ENCODE data around the gene LGR4. TPM values are rescaled to one million over a fixed set of nuclear protein-coding genes. Genes with fewer than 3 reads are reported as not detected.
"Not testable (repeated sequence)": the region's sequence is repeated elsewhere in the genome, so short reads cannot be mapped to it uniquely, and the experiment has no call there.

LGR4 gene
- total RNA-seq, 1 donor from 2014 or later, result 47.6 TPM

DNA sequence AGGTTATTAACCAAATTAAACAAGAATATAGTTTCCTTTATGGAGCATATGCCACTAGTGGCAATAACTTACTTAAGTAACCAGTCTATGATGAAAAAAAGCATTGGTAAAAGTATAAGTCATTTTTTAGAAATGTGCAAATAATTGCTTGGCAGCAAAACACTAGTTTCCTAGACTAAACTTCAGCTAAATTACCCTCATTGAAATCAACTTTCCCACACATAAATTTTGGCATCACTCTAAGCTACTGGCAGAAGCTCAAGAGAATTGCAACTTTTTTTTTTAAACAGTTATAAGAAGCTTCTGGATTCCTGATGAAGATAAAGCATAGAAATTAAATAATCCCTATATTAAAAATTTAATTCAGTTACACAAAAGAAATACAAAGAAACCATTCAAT lies 122.1 kb downstream of the LGR4 start:
- no peak for DNase-seq (ENCODE audit: low spot score)

DNA sequence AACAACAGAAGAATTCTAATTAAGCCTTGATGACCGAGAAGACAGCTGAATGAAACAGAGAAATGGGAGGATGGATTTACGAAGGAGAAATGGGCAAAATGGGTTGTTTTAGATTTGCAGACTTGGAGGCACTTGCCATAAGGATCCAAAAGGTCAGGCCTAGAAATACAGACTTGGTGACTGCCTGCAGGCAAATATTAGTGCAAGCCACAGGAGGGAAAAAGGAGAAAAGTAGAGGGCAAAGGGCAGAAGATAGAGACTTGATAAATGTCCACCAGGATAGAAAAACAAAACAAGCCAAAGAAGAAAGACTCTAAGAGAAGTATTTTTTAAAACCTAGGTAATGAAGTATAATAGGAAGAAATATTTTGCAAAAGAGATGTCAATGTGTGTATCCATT lies 122.7 kb downstream of the LGR4 start:
- DNase-seq (ENCODE audit: low spot score), result no peak

- DNase-seq (ENCODE audit: low spot score), result no peak
Measured at GRCh38 chr11:27348340-27348873, 124.2 kb downstream of the LGR4 start.

DNA sequence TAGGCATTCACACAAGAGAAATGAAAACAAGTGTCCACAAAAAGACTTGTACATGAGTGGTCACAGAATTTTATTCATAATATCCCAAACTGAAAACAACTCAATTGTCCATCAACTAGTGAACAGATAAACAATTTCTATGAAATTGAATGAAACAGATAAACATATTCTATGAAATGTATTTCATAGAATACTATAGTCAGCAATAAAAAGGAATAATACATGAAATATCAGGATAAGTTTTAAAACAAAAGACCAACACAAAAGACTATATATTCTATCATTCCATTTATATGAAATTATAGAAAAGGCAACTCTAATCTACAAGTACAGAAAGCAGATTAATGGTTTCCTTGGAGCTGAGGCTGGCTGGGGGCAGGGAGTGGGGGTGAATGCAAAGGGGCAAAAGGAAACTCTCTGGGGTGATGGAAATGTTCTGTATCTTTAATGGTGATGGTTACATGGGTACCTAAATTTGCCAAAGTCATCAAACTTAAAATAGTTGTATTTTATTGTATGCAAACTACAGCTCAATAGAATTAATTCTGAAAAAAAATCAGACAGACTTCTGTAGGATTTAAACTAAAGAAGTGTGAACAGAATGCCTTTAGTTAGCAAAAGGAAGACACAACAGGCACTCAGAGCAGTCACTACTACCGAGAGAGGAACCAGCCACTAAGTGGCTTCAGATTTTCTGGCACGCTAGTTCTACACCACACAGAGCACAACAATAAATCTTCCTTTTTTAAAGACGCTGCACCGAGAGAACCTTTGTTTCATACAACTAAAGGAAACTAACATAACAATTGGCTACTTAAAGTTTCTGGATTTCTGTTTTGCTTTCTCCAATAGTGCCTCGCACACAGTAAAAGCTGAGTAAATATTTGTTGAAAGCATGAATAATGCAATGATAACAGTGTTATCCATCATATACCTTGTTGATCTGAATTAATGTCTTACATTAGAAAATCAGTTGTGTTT lies 124.9 kb downstream of the LGR4 start:
- no peak for DNase-seq (ENCODE audit: low spot score)

DNA sequence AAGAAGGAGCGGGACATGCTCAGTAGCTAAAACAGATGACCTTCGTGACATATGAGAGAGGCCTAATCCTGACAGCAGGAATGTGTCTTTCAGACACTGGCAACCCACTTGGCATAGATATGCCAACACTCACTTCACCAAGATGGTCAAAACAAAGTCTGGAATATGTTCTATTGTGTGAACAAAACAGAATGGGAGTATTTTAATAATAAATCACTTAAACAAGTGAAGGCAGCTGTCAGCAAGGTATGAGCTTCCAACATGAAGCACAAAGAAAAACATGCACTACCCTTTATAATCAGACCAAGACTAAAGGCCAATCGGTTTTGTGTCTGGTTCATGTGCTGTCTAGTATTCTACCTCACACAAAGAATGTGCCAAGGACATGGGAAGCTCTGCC lies 132.6 kb downstream of the LGR4 start:
- DNase-seq (ENCODE audit: low spot score), result no peak

GRCh38 chr11:27334764-27335163 lies 137.8 kb downstream of the LGR4 start:
- DNase-seq (ENCODE audit: low spot score), result not testable (repeated sequence)

- DNase-seq (ENCODE audit: low spot score), result no peak
Measured at GRCh38 chr11:27331981-27332380, 140.6 kb downstream of the LGR4 start.

GRCh38 chr11:27330633-27331270 lies 141.8 kb downstream of the LGR4 start:
- no peak for DNase-seq (ENCODE audit: low spot score)

- DNase-seq (ENCODE audit: low spot score), result no peak
Measured at GRCh38 chr11:27329867-27330632, 142.5 kb downstream of the LGR4 start.

- no peak for DNase-seq (ENCODE audit: low spot score)
Measured at GRCh38 chr11:27328614-27329013, 144.0 kb downstream of the LGR4 start.

GRCh38 chr11:27327064-27327463 lies 145.5 kb downstream of the LGR4 start:
- not testable (repeated sequence) for DNase-seq (ENCODE audit: low spot score)

- DNase-seq (ENCODE audit: low spot score), result not testable (repeated sequence)
Measured at GRCh38 chr11:27322196-27322595, 150.4 kb downstream of the LGR4 start.

DNA sequence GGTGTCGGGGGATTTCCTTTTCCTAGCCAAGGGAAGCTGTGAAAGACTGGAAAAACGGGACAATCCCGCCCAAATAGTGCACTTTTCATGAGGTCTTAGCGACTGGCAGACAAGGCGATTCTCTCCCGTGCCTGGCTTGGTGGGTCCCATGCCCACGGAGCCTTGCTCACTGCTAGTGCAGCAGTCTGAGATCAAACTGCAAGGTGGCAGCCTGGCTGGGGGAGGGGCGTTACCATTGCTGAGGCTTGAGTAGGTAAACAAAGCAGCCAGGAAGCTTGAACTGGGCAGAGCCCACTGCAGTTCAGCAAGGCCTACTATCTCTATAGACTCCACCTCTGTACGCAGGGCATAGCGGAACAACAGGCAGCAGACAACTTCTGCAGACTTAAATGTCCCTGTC lies 151.2 kb downstream of the LGR4 start:
- not testable (repeated sequence) for DNase-seq (ENCODE audit: low spot score)

- DNase-seq (ENCODE audit: low spot score), result no peak
Measured at GRCh38 chr11:27319072-27319471, 153.5 kb downstream of the LGR4 start.

GRCh38 chr11:27317751-27318150 lies 154.8 kb downstream of the LGR4 start:
- no peak for DNase-seq (ENCODE audit: low spot score)

Other genes with a start within 250 kb of the LGR4 start
- gene CCDC34, start 109.6 kb downstream of the LGR4 start, total RNA-seq, result 7.6 TPM
- 34.1 TPM for gene LIN7C, start 34.0 kb upstream of the LGR4 start, total RNA-seq
- gene BDNF, start 227.7 kb upstream of the LGR4 start, total RNA-seq, result 6.8 TPM